NCI-H2171 (cell line): Measurements from ENCODE around the gene OPRD1.
"Not testable (repeated sequence)": the region's sequence is repeated elsewhere in the genome, so short reads cannot be mapped to it uniquely, and the experiment has no call there.

Source experiments
- DNase-seq: peaks from one replicate; lab custom pipeline; 2025; lab: John Stamatoyannopoulos, UW

The OPRD1 gene

GRCh38 chr1:28845786-28846543 is 34.0 kb downstream of the OPRD1 start:
- DNase-seq: no peak

DNA sequence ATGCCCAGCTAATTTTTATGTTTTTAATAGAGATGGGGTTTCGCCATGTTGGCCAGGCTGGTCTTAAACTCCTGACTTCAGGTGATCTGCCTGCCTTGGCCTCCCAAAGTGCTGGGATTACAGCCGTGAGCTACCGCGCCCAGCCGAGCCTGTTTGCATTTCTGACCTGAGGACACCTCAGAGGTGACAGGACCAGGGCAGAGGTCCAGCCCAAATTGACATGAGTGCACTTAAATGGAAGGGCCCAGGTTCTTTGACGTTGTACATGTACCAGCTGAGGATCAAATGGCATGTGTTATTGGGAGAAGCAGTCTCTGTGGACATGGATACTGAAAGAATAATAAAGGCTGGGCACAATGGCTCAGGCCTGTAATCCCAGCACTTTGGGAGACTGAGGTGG is 35.2 kb downstream of the OPRD1 start:
- not testable (repeated sequence) for DNase-seq

GRCh38 chr1:28848416-28848815 is 36.4 kb downstream of the OPRD1 start:
- no peak for DNase-seq

DNA sequence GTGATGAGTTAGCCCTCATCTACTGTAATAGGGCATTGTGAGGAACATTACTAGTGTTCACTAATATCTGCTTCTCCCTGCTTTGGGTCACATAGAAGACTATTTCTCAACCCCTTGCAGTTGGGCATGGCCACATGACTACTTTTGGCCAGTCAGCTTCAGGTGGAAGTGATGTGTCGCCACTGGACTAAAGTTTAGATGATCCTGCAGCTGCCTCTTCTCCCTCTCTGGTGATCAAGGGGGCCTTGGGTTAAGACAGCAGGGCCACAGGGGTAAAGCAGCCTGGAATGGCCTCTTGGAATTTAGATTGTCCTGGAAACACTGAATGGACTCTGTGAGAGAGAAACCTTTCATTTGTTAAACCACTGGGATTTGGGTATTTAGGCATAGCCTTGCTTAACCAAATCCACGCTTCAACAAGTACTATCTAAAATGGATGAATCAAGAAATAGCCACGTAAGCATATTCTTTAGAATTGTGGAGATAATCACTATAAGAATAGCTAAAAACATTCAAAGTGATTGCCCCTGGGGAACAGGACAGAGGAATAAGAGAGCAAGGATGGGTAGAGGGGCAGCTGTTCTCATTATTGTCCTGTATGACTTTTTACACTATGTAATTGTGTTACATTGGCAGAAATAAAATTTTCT is 41.2 kb downstream of the OPRD1 start:
- no peak for DNase-seq

- not testable (repeated sequence) for DNase-seq
These were observed 42.4 kb downstream of the OPRD1 start for GRCh38 chr1:28854406-28854805.

GRCh38 chr1:28855046-28855445 is 43.1 kb downstream of the OPRD1 start:
- no peak for DNase-seq

DNA sequence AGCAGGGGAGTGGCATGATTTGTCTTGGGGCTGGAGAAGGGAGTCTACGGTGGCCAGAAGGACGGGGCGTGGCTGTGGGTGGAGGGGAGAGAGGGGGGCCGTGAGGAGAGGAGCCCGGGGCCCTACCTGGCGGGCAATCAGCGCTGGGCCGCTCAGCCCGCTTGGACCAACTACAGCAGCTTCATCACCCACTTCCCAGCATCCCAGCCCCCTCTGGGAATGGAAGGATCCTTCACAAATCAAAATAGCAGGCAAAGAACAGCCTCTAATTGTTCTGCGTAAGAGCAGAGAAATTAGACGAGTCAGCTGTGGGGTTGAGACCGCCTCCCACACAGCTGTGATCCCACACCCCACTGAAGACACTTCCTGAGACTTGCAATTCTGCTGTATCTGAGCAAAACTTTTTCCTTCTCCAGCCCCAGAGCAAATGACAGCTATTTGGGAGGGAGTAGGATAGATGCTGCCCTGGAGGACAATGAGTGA is 43.5 kb downstream of the OPRD1 start:
- DNase-seq: no peak

DNA sequence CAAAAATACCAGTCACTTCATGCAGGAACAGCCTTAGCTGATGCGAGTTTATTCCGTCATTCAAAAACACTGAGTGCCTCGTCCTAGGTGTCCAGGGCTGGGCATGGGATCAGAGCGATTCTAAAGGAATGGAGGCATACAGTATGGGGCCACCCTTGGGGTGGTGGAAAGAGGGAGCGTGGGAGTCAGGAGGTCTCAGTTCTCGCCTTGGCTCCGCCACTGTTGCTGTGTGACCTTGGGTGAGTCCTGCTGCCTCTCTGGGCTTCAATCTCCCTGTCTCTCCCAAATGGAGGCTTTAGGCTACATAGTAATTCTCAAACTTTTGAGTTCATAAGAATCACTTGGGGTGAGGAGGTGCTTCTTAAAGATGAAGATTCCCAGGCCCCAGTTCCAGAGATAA is 44.0 kb downstream of the OPRD1 start:
- DNase-seq: no peak

GRCh38 chr1:28860332-28861073 is 48.5 kb downstream of the OPRD1 start:
- peak; percentile 66 for DNase-seq

GRCh38 chr1:28862571-28863403 is 50.8 kb downstream of the OPRD1 start:
- DNase-seq: no peak

GRCh38 chr1:28864695-28865094 is 52.7 kb downstream of the OPRD1 start:
- DNase-seq: peak; percentile 90

DNA sequence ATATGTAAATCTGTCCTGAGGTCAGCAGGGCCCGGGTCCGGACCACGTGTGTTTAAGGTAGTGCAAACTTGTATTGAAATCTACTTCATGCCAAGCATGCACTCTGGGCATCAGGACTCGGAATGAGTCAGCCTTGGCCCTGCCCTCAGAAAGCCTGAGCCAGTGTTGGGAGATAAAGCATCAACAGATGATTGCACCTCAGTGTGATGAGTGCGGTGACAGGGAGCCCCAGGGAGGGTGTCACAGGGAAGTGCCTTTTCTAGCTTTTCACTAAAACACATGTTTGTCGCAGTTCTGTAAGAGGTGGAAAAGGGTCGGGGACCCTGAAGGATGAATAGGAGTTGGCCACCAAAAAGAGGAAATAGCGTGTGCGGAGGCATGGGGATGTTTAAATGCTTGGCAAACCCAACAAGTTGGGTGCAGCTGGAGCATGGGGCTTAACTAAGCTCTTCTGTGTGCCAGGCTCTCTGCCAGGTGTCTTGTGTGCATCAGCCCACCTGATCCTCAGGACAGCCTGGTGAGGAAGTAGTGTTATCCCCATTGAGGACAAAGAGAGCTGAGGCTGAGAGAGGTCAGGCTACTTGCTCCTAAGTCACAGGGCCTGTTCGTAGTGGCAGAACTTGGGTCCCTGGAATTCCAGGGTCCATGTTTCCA is 54.2 kb downstream of the OPRD1 start:
- no peak for DNase-seq

DNA sequence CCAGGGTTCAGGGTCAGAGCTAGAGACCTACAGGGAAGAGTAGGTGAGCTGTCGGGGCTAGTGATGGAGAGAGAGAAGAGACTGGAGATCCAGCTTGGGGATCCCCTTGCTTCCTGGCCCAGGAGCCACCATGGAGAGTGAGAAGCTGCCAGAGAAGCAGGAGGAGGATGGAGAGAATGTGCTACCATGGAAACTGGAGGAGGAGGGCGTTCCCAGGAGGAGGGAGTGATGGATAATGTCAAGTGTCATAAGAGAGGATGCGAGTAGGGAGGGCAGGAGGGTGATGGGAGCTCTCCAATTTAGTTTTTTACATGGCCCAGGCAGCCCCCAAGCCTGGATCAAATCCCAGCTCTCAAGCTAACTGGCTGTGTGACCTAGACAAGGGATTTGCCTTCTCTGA is 55.9 kb downstream of the OPRD1 start:
- no peak for DNase-seq

DNA sequence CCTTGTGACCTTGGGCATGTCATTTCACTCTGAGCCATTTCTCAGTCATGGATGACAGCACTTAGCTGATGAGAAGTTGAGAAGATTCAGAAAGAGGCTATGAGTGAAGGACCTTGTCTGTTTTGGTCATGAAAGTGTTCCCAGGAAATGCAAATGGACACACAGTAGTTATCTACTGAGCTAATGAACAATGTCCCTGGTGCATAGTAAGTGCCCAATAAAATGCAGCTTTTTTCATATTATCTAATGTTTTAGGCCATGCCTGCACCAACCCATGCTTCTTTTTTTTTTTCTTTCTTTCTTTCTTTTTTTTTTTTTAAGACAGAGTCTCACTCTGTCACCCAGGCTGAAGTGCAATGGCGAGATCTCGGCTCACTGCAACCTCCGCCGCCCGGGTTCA is 58.0 kb downstream of the OPRD1 start:
- no peak for DNase-seq

DNA sequence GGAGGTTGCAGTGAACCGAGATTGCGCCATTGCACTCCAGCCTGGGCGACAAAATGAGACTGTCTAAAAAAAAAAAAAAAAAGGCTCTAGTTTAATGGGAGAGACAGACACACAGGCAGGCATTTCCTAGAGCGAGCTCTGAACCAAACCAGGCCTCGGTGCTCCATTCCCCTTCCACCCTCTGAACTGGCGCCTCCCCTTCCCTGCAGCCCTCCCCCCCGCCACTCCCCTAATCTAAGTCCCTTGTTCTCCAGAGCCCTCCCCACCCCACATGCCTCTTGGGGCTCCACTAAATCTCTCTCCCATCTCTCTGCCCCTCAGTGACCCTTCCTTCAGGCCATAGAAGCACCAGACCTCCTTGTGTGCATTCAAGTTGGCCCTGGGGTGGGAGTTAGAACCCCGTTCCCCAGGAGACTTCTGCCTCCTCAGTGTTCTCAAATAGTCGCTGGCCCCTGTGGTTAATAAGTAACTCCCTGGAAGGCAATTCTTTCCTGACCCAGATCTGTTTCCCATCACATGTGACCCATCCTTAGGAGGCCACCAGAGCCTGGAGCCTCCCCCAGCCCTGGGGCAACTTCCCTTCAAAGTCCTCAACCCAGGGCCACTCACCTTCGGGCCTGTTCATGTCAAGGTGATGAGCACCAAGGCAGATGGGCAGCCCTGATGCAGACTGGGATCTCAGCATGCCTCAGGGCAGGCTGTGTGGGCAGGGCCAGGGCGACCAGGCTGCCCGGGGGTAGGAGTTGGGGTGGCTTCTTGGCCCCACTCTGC is 59.8 kb downstream of the OPRD1 start:
- DNase-seq: no peak

DNA sequence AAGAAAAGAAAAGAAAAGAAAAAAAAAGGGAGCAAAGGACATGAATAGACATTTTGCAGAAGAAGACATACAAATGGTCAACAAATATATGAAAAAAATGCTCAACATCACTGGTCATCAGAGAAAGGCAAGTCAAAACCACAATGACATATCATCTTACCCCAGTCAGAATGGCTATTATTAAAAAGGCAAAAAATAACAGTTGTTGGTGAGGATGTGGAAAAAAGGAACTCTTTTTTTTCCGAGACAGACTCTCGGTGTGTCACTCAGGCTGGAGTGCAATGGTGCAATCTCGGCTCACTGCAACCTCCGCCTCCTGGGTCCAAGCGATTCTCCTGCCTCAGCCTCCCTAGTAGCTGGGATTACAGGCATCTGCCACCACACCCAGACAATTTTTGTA is 63.2 kb downstream of the OPRD1 start:
- DNase-seq: not testable (repeated sequence)

GRCh38 chr1:28877132-28877781 is 65.3 kb downstream of the OPRD1 start:
- peak; percentile 75 for DNase-seq

GRCh38 chr1:28878796-28879195 is 66.8 kb downstream of the OPRD1 start:
- no peak for DNase-seq

GRCh38 chr1:28882009-28882628 is 70.1 kb downstream of the OPRD1 start:
- peak; percentile 95 for DNase-seq

GRCh38 chr1:28883242-28883616 is 71.3 kb downstream of the OPRD1 start:
- no peak for DNase-seq
